ENCODE results near the gene LBH.

LBH gene

GRCh38 chr2:30235859-30236535 is 4.7 kb downstream of the LBH start:
- no peak for FAIRE-seq

GRCh38 chr2:30236591-30237238 is 5.4 kb downstream of the LBH start:
- FAIRE-seq = no peak

- no peak for FAIRE-seq
Observed at GRCh38 chr2:30237239-30237965, 6.1 kb downstream of the LBH start.

GRCh38 chr2:30237966-30238800 is 6.8 kb downstream of the LBH start:
- no peak for FAIRE-seq

GRCh38 chr2:30239308-30239985 is 8.1 kb downstream of the LBH start:
- no peak for FAIRE-seq

- FAIRE-seq = no peak
Observed at GRCh38 chr2:30239986-30240752, 8.8 kb downstream of the LBH start.

GRCh38 chr2:30243231-30243630 is 11.9 kb downstream of the LBH start:
- no peak for FAIRE-seq

- no peak for FAIRE-seq
Observed at GRCh38 chr2:30245364-30245763, 14.0 kb downstream of the LBH start.

- FAIRE-seq = no peak
Observed at GRCh38 chr2:30248791-30249190, 17.5 kb downstream of the LBH start.

GRCh38 chr2:30249354-30249753 is 18.0 kb downstream of the LBH start:
- FAIRE-seq = no peak

- no peak for FAIRE-seq
Observed at GRCh38 chr2:30250421-30250820, 19.1 kb downstream of the LBH start.

GRCh38 chr2:30252723-30253701 is 21.7 kb downstream of the LBH start:
- FAIRE-seq = no peak

- no peak for FAIRE-seq
Observed at GRCh38 chr2:30253873-30254684, 22.7 kb downstream of the LBH start.

GRCh38 chr2:30254685-30255001 is 23.3 kb downstream of the LBH start:
- FAIRE-seq = no peak

GRCh38 chr2:30255026-30255425 is 23.7 kb downstream of the LBH start:
- FAIRE-seq = no peak

GRCh38 chr2:30255466-30256408 is 24.4 kb downstream of the LBH start:
- no peak for FAIRE-seq

GRCh38 chr2:30257266-30258214 is 26.2 kb downstream of the LBH start:
- no peak for FAIRE-seq
